Skeletal muscle tissue (tissue), 4 donors: ENCODE results near the gene ENTPD6. TPM values are rescaled to one million over a fixed set of nuclear protein-coding genes. Genes with fewer than 3 reads are reported as not detected.

Experiments
- H3K27ac ChIP-seq: one replicate; pipeline ENCODE4 v1.7.0; 2013; ENCODE audit warnings: mild to moderate bottlenecking, low read depth, low read length, inconsistent platforms
- H3K27me3 ChIP-seq, 3 donors: one replicate each; pipeline ENCODE4 v1.7.0; 2013; ENCODE audit warnings: low read length in 3 of 3; ENCODE audit not compliant: control insufficient read depth in 3 of 3, insufficient read depth in 3 of 3
- H3K36me3 ChIP-seq, 3 donors: one replicate each; pipeline ENCODE4 v1.7.0; 2013; ENCODE audit warnings: low read length in 3 of 3; ENCODE audit not compliant: control insufficient read depth in 3 of 3, insufficient read depth in 3 of 3
- H3K4me1 ChIP-seq, 3 donors: one replicate each; pipeline ENCODE4 v1.7.0; 2013; ENCODE audit warnings: low read length in 3 of 3, mild to moderate bottlenecking in 3 of 3; ENCODE audit not compliant: control insufficient read depth in 3 of 3, insufficient read depth in 3 of 3
- H3K4me3 ChIP-seq, 3 donors: one replicate each; pipeline ENCODE4 v1.7.0; 2013; ENCODE audit warnings: low read length in 3 of 3
- H3K9ac ChIP-seq, 3 donors: one replicate each; pipeline ENCODE4 v1.7.0; 2013; ENCODE audit warnings: low read length in 3 of 3, mild to moderate bottlenecking in 3 of 3, moderate library complexity in 2 of 3, low read depth in 1 of 3
- H3K9me3 ChIP-seq, 3 donors: one replicate each; pipeline ENCODE4 v1.7.0; 2013; ENCODE audit warnings: low read length in 3 of 3; ENCODE audit not compliant: control insufficient read depth in 3 of 3
- total RNA-seq: library from RNA; depleted of rRNA; stranded (reverse); fragments of >200 nt; gene quantifications from one replicate; pipeline ENCODE4 v1.2.3, GENCODE V29; 2014
- donor health status: Osteomylitis.

Gene ENTPD6
- total RNA-seq, 1 donor from 2014 or later: 17.7 TPM

DNA sequence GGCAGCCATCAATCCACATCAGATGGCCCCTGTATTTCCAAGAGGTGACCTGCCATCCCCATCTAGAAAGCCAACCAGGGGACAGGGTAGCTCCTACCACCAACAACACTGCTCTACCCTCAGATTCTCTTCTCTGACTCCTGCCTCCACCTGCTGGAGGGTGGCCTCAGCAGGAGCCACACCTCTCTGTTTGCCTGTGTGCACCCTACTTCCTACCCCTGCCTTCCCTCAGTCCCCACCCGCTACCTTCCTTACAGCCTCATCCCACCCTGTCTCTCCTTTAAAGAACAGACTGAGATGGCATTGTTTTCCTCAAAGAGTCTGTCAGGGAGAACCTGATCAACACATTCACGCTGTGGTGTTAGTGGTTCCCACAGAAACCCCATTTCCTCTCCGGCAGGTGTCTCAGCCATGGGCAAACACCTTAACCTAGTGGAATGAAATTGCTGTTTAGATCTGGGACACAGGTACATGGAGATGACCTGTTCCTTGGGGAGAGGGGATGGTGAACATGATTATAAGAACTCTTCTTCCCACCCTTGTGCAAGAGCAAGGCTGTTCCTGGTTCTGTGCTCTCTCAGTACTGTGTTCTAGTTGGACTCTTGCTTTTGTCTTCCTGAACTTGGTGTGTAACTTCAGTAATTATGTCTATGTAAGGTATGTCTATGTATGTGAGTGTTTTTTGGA, 1.8 kb downstream of the ENTPD6 start:
- Histone ChIP-seq H3K27me3 (no peaks in the 10 kb centered on the region), H3K27ac (no peak overlapping the region), H3K9me3 (no peaks in the 10 kb centered on the region), H3K36me3 (peaks cover 0 to 3% (median 0%) of the 10 kb centered on the region in 3 donors), H3K9ac (peak overlapping the region in 2 of 3 donors; percentile 33 to 93), H3K4me3 (peak overlapping the region in 1 of 3 donors; percentile 10), H3K4me1 (peaks cover 20 to 37% (median 25%) of the 10 kb centered on the region in 3 donors)

DNA sequence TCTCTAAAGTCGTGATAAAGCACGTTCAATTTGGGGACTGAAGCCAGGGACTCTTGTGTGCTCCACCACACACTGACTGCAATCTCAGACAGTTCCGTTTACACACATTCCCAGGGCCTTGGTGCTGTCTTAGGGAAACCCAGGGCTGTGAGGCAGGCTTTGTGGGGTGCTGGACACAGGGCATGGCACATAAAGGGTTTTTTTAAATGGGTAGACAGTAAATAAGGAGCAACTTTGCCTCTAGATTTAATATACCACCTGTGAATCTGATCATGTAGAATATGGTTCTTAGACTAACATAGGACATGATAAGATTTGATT, 2.3 kb downstream of the ENTPD6 start:
- Histone ChIP-seq H3K9me3 (no peaks in the 10 kb centered on the region), H3K9ac (peak overlapping the region in 1 of 3 donors; percentile 33), H3K4me1 (peaks cover 20 to 37% (median 25%) of the 10 kb centered on the region in 3 donors), H3K4me3 (peak overlapping the region in 1 of 3 donors; percentile 10), H3K27me3 (no peaks in the 10 kb centered on the region), H3K36me3 (peaks cover 0 to 3% (median 0%) of the 10 kb centered on the region in 3 donors), H3K27ac (no peak overlapping the region)

DNA sequence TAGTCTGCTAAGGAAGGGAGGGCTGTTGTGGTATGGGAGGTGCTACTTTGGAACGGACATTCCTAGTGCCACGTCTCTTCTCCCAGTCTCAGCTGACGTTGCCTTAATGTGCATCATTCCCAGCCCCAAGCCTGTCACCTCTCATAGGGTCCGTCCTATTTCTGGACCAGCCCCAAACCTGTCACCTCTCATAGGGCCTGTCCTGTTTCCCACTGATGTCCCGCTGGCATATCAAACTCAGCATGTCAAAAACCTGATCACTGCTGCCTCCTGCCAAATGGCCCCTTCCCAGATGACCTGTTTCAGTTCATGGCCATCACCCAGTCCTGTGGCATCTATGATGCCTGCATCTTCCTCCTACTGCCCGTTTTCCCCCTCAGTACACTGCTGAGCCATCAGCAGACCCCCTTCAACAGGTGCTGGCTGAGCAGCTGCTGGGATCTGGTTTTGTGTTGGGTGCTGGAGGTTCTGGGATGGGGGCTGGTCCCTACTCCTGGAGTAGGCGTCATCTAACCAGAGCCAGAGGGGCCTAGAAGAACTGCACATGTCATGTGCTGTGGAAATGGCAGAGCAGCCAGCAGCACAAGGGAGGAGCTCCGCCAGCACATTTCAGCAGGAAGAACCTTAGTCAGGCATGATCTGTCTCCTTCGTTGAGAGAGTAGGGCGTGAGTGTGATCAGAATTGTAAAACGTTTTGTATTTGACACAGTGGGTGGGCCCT, 3.3 kb downstream of the ENTPD6 start:
- Histone ChIP-seq H3K9ac (no peak overlapping the region), H3K27ac (no peak overlapping the region), H3K4me1 (peaks cover 20 to 37% (median 25%) of the 10 kb centered on the region in 3 donors), H3K27me3 (no peaks in the 10 kb centered on the region), H3K4me3 (peak overlapping the region in 1 of 3 donors; percentile 45), H3K36me3 (peaks cover 0 to 3% (median 0%) of the 10 kb centered on the region in 3 donors), H3K9me3 (no peaks in the 10 kb centered on the region)

DNA sequence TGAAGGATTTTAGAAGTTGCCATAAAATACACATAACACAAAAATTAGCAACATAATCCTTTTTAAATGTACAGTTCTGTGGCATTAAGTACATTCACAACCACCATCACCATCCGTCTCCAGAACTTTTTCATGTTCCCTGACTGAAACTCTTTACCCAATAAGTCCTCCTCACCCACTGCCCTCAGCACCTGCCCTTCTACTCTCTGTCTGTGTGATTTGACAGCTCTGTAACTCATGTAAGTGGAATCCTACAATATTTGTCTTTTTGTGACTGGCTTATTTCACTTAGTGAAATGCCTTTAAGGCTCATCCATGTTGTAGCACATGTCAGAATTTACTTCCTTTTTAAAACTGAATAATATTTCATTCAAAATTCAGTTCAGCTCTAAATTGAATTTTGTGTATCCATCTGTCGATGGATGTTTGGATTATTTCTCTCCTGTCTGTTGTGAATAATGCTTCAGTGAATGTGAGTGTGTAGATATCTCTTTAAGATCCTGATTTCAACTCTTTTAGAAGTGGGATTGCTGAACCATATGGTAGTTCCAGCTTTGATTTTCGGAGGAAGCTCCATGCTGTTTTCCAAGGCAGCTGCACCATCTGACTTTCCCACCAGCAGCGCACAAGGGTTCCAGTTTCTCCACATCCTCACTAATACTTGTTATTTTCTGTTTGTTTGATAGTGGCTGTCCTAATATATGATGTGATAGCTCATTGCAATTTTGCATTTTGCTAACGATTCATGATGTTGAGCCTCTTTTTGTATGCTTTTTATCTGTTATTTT, 4.2 kb downstream of the ENTPD6 start:
- Histone ChIP-seq H3K4me1 (peaks cover 20 to 33% (median 25%) of the 10 kb centered on the region in 3 donors), H3K36me3 (peaks cover 0 to 3% (median 0%) of the 10 kb centered on the region in 3 donors), H3K27me3 (no peaks in the 10 kb centered on the region), H3K27ac (no peak overlapping the region), H3K9ac (no peak overlapping the region), H3K9me3 (no peaks in the 10 kb centered on the region), H3K4me3 (no peak overlapping the region)

DNA sequence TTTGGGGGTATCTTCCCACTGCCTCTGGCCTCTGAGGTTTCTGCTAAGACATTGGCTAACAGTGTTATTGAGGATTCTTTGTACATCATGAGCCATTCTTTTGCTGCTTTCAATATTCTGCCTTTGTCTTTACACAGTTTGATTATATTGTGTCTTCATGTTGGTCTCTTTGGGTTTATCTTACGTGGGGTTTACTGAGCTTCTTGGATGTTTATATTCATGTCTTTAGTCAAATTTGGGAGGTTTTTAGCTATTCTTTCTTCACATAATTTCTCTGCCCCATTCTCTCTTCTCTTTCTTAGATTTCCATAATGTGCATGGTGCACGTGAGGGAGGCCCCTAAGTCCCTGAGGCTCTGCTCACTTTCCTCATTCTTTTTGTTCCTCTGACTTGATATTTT, 7.6 kb downstream of the ENTPD6 start:
- H3K9me3 ChIP-seq: no peaks in the 10 kb centered on the region
- H3K27ac ChIP-seq: no peak overlapping the region
- H3K4me1 ChIP-seq: peaks cover 3 to 20% (median 15%) of the 10 kb centered on the region in 3 donors

DNA sequence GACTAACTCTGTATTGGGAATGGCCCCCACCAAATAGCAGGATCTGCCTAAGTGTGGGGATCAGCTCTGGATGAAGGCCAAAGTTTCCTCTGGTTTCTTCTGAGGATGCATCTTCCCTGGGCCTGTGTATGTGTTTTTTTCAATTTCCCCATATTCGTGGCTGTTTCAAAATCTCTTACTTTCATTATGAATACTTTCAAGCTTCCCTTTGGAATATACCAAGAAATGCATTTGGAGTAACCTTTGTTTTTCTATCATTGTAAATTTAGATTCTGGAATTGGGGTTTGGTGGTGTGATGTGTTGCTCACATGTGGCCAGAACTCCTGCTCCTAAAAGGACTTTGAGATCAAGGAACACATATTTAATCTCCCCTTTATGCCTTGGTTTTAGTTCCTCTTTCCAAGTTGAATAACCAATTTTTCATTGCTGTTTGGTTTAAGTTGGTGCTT, 8.4 kb downstream of the ENTPD6 start:
- Histone ChIP-seq H3K9me3 (no peaks in the 10 kb centered on the region), H3K4me3 (no peak overlapping the region), H3K27ac (no peak overlapping the region), H3K9ac (no peak overlapping the region), H3K27me3 (no peaks in the 10 kb centered on the region), H3K36me3 (no peaks in the 10 kb centered on the region), H3K4me1 (peaks cover under 1 to 16% (median 11%) of the 10 kb centered on the region in 3 donors)

More for the DNA sequence above, 7.6 kb downstream of the ENTPD6 start:
- Histone ChIP-seq H3K36me3 (no peaks in the 10 kb centered on the region), H3K4me3 (no peak overlapping the region), H3K27me3 (no peaks in the 10 kb centered on the region), H3K9ac (no peak overlapping the region)

DNA sequence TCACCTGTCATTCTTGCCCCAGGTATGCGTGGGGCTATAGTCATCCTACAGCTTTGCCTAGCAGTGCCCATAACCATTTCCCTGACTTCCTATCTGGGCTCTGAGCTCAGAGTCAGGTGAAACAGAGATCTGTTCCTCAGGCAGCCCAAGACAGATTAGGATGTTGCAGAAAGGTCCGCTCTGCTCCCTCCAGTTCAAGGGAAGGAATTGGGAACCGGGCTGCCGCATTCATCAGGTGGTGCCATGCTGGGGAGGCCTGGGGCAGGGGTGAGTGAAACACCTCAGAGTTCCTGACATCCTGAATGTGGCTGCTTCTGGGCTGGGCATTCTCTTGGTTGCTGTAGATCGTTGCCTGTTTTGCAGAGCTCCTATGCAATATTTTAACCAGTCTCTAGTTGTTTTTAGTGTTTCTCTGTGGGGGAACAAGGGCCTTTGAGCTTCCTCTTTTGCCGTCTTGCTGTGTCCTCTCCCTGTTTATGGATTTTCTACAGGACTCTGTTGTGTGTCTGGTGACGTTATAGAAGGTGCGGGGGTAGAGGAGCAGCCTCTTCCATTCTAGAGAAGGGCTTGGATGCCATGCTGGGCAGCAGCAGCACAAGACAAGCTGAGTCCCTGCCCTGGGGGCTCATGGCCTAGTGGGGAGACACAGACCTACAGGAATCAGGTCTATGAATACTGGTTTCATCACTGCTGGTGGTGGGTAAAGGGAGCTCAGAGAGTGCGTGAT, 9.2 kb downstream of the ENTPD6 start:
- H3K4me1 ChIP-seq: peaks cover 0 to 10% (median 5%) of the 10 kb centered on the region in 3 donors

DNA sequence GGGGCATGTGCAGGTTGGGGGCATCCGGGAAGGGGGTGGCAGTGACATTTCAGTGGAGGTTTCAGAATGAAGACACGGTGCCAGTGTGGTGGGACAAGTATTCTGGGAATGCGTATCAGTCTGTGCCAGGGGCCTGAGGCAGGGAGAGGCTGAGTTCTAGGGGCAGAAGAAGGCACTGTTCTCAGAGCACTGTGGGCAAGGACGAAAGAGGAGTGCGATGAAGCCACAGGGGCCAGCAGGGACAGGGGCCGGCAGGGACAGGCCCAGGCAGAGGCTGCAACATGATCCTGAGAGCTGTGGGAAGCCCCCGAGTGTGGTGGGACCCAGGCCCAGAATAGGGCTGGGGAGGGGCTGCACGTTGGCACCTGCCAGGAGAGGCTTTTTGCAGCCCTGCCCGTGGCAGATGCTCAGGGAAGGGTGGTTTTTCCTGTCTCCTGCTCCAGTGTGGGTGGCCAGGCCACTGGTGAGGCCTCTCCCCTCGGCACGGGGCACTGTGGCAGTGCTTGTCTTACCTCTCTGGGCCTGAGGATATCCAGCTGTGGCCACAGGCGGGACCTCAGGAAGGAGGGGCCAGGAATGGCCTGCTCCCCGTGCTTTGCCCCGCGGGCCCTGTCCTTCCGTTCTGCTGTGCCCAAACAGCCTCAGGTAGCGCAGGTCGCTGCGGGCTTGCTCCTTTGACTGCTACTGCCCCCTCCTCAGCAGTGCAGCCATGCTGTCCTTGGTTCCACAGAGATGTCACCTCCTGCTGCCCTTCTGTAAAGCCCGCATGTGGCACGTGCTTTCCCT, 10.0 kb downstream of the ENTPD6 start:
- H3K4me3 ChIP-seq: no peak overlapping the region
- peaks cover 0 to 10% (median 3%) of the 10 kb centered on the region in 3 donors for H3K4me1 ChIP-seq
- H3K36me3 ChIP-seq: peaks cover 0 to 3% (median 0%) of the 10 kb centered on the region in 3 donors
- H3K27ac ChIP-seq: no peak overlapping the region
- peak overlapping the region in 1 of 3 donors; percentile 40 for H3K9ac ChIP-seq
- no peaks in the 10 kb centered on the region for H3K27me3 ChIP-seq
- H3K9me3 ChIP-seq: no peaks in the 10 kb centered on the region

More for the DNA sequence above, 9.2 kb downstream of the ENTPD6 start:
- Histone ChIP-seq H3K9me3 (no peaks in the 10 kb centered on the region), H3K27ac (no peak overlapping the region), H3K27me3 (no peaks in the 10 kb centered on the region), H3K4me3 (no peak overlapping the region), H3K9ac (peak overlapping the region in 1 of 3 donors; percentile 40), H3K36me3 (no peaks in the 10 kb centered on the region)

DNA sequence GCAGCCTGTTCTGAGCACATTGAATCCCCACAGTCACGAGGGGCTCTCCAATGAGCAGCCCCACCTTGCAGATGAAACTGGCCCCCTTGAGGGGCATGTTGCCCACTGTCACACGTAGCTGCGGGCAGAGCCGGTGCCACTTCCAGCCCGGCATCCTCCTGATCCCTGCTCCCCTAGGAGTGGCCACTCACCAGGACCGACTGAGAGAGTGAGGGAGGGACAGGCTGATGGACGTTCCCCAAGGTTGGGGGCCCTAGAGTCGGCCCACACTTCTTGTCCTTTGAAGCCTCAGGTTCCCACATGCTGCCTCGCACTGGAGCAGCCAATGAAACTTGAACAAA, 10.5 kb downstream of the ENTPD6 start:
- H3K27ac ChIP-seq: no peak overlapping the region

More for the DNA sequence above, 10.5 kb downstream of the ENTPD6 start:
- no peak overlapping the region for H3K9ac ChIP-seq
- no peaks in the 10 kb centered on the region for H3K9me3 ChIP-seq
- H3K4me1 ChIP-seq: peaks cover 0 to 10% (median 3%) of the 10 kb centered on the region in 3 donors
- H3K4me3 ChIP-seq: no peak overlapping the region
- no peaks in the 10 kb centered on the region for H3K27me3 ChIP-seq
- peaks cover 0 to 3% (median 0%) of the 10 kb centered on the region in 3 donors for H3K36me3 ChIP-seq
